H1 (cell line): ENCODE measurements around the gene FCRL2.
"Not testable (repeated sequence)": the region's sequence is repeated elsewhere in the genome, so short reads cannot be mapped to it uniquely, and the experiment has no call there.

Experiments
- ATF3 ChIP-seq: IDR thresholded peaks from 2 replicates; pipeline ENCODE4 v1.6.1; 2011; ENCODE audit warnings: low read depth, mild to moderate bottlenecking, low read length; ENCODE audit not compliant: insufficient read depth
- BRCA1 ChIP-seq: IDR thresholded peaks from 2 replicates; pipeline ENCODE4 v1.6.1; 2012; ENCODE audit warnings: low read depth, low read length, improper control_type of control experiment
- CHD7 ChIP-seq: fragments of 300-600 bp; sonication (generic); IDR thresholded peaks from 2 replicates; pipeline ENCODE4 v1.7.1; 2012; ENCODE audit warnings: low read length, moderate library complexity, mild to moderate bottlenecking, inconsistent platforms; ENCODE audit not compliant: insufficient replicate concordance
- CTCF ChIP-seq, 3 experiments: IDR thresholded peaks; 1 replicate in 2 of 3; 2 replicates in 1 of 3; pipeline versions ENCODE4 v1.5.1 to v1.6.1; 2011; ENCODE audit warnings: low read length in 3 of 3, mild to moderate bottlenecking in 3 of 3, inconsistent platforms in 2 of 3, low read depth in 1 of 3, moderate library complexity in 1 of 3; ENCODE audit not compliant: insufficient read depth in 1 of 3; ENCODE audit errors: control extremely low read depth in 1 of 3
- GABPA ChIP-seq: IDR thresholded peaks from 2 replicates; pipeline ENCODE4 v1.6.1; 2011; ENCODE audit warnings: mild to moderate bottlenecking, low read length, moderate library complexity, borderline replicate concordance; ENCODE audit not compliant: insufficient read depth
- MAX ChIP-seq: IDR thresholded peaks from 2 replicates; pipeline ENCODE4 v1.6.1; 2012; ENCODE audit warnings: inconsistent platforms
- POLR2A ChIP-seq, 2 experiments: IDR thresholded peaks; 1 replicate in 1 of 2; 2 replicates in 1 of 2; pipeline ENCODE4 v1.6.1; 2011; ENCODE audit warnings: low read depth in 2 of 2, low read length in 2 of 2, mild to moderate bottlenecking in 2 of 2; ENCODE audit errors: control extremely low read depth in 1 of 2
- POLR2AphosphoS5 ChIP-seq: IDR thresholded peaks from 2 replicates; pipeline ENCODE4 v1.6.1; 2011; ENCODE audit warnings: low read depth, low read length
- RFX5 ChIP-seq: IDR thresholded peaks from 2 replicates; pipeline ENCODE4 v1.6.1; 2011; ENCODE audit warnings: low read depth, low read length, improper control_type of control experiment, borderline replicate concordance
- USF2 ChIP-seq: IDR thresholded peaks from 2 replicates; pipeline ENCODE4 v1.6.1; 2011; ENCODE audit warnings: low read length, improper control_type of control experiment

GRCh38 chr1:157735991-157736390 is 40.9 kb downstream of the FCRL2 start:
- TF ChIP-seq GABPA; POLR2A (IDR thresholded peaks at IDR 0.05; ENCODE audit: control extremely low read depth in 1 of 2, low read depth in 2 of 2, low read length in 2 of 2); CHD7; CTCF (IDR thresholded peaks at IDR 0.05; ENCODE audit: control extremely low read depth in 1 of 3, insufficient read depth in 1 of 3, low read depth in 1 of 3, low read length in 3 of 3); MAX; ATF3; RFX5; POLR2AphosphoS5; USF2; BRCA1: not testable (repeated sequence)
